Neural cell (in vitro differentiated cells): ENCODE measurements around the gene DUSP12. TPM values are rescaled to one million over a fixed set of nuclear protein-coding genes. Genes with fewer than 3 reads are reported as not detected.

Source experiments
- H2AFZ ChIP-seq: fragments of 200-600, 300-800 bp; sonication (generic), shearing (Covaris generic); 2 replicates; pipeline ENCODE4 v1.6.0; 2014; ENCODE audit warnings: low read depth, mild to moderate bottlenecking, antibody characterized with exemption, low read length, moderate library complexity
- H3F3A ChIP-seq: fragments of 200-600 bp; shearing (Covaris generic); 2 replicates; pipeline ENCODE4 v1.6.1; 2016; ENCODE audit warnings: mild to moderate bottlenecking, moderate library complexity, mixed read lengths, antibody characterized with exemption, low read length; ENCODE audit not compliant: insufficient read depth, poor library complexity, severe bottlenecking
- H3K27ac ChIP-seq: fragments of 200-600, 300-800 bp; sonication (generic), shearing (Covaris generic); 2 replicates; pipeline ENCODE4 v1.5.1; 2014; ENCODE audit warnings: mild to moderate bottlenecking, low read length, moderate library complexity
- H3K27me3 ChIP-seq: fragments of 300-800, 200-600 bp; sonication (generic), shearing (Covaris generic); 2 replicates; pipeline ENCODE4 v1.6.0; 2014; ENCODE audit warnings: mild to moderate bottlenecking, low read depth, low read length, moderate library complexity; ENCODE audit not compliant: insufficient read depth
- H3K36me3 ChIP-seq: fragments of 300-800, 200-600 bp; sonication (generic), shearing (Covaris generic); 2 replicates; pipeline ENCODE4 v1.5.1; 2014; ENCODE audit warnings: mild to moderate bottlenecking, antibody characterized with exemption, low read length, moderate library complexity; ENCODE audit not compliant: insufficient read depth
- H3K4me2 ChIP-seq: fragments of 300-800, 200-600 bp; sonication (generic), shearing (Covaris generic); 2 replicates; pipeline ENCODE4 v1.6.0; 2014; ENCODE audit warnings: mild to moderate bottlenecking, low read length
- H3K4me3 ChIP-seq: fragments of 300-800, 200-600 bp; sonication (generic), shearing (Covaris generic); 2 replicates; pipeline ENCODE4 v1.5.1; 2014; ENCODE audit warnings: mild to moderate bottlenecking, low read length, moderate library complexity
- H3K79me2 ChIP-seq: fragments of 200-600 bp; shearing (Covaris generic); replicated peaks from 2 replicates; pipeline ENCODE4 v1.6.0; 2014; ENCODE audit warnings: mild to moderate bottlenecking, low read length, moderate library complexity; ENCODE audit not compliant: insufficient read depth
- H3K9ac ChIP-seq: fragments of 300-800, 200-600 bp; sonication (generic), shearing (Covaris generic); 2 replicates; pipeline ENCODE4 v1.6.1; 2016; ENCODE audit warnings: mild to moderate bottlenecking, low read length, mixed read lengths
- H3K9me2 ChIP-seq: fragments of 200-600 bp; shearing (Covaris generic); 2 replicates; pipeline ENCODE4 v1.6.1; 2016; ENCODE audit warnings: mild to moderate bottlenecking, low read length, mixed read lengths; ENCODE audit not compliant: insufficient read depth
- H3K9me3 ChIP-seq: fragments of 200-600, 300-800 bp; sonication (generic), shearing (Covaris generic); 2 replicates; pipeline ENCODE4 v1.6.1; 2016; ENCODE audit warnings: mild to moderate bottlenecking, mixed run types, low read length, moderate library complexity, mixed read lengths
- H4K20me1 ChIP-seq: fragments of 200-600 bp; shearing (Covaris generic); 2 replicates; pipeline ENCODE4 v1.6.1; 2016; ENCODE audit warnings: mild to moderate bottlenecking, mixed run types; ENCODE audit not compliant: insufficient read depth
- CTCF ChIP-seq: fragments of 450-650 bp; IDR thresholded peaks from 2 replicates; pipeline ENCODE4 v1.5.1; 2014; ENCODE audit warnings: antibody characterized with exemption, mild to moderate bottlenecking, moderate library complexity; ENCODE audit not compliant: poor library complexity, severe bottlenecking
- EP300 ChIP-seq: fragments of 450-650 bp; conservative IDR thresholded peaks from 2 replicates; pipeline ENCODE4 v1.6.1; 2014; ENCODE audit warnings: antibody characterized with exemption, mild to moderate bottlenecking, moderate library complexity; ENCODE audit not compliant: poor library complexity, severe bottlenecking
- EZH2 ChIP-seq: fragments of 200-600, 300-800 bp; shearing (Covaris generic), sonication (generic); IDR thresholded peaks from 2 replicates; pipeline ENCODE4 v1.6.1; 2014; ENCODE audit warnings: antibody characterized with exemption, low read length, borderline replicate concordance, mild to moderate bottlenecking; ENCODE audit not compliant: insufficient read depth, poor library complexity, severe bottlenecking
- MXI1 ChIP-seq: fragments of 450-650 bp; conservative IDR thresholded peaks from 2 replicates; pipeline ENCODE4 v1.6.1; 2014; ENCODE audit warnings: antibody characterized with exemption, mild to moderate bottlenecking; ENCODE audit not compliant: poor library complexity, severe bottlenecking
- POLR2AphosphoS5 ChIP-seq: IDR thresholded peaks from 2 replicates; pipeline ENCODE4 v1.6.1; 2012
- RAD21 ChIP-seq: fragments of 450-650 bp; conservative IDR thresholded peaks from 2 replicates; pipeline ENCODE4 v1.6.1; 2014; ENCODE audit warnings: antibody characterized with exemption, mild to moderate bottlenecking, moderate library complexity
- REST ChIP-seq: IDR thresholded peaks from 2 replicates; pipeline ENCODE4 v1.6.1; 2012; ENCODE audit warnings: borderline replicate concordance
- SMC3 ChIP-seq: fragments of 450-650 bp; conservative IDR thresholded peaks from 2 replicates; pipeline ENCODE4 v1.6.1; 2014; ENCODE audit warnings: antibody characterized with exemption, mild to moderate bottlenecking, moderate library complexity; ENCODE audit not compliant: poor library complexity
- TAF1 ChIP-seq: IDR thresholded peaks from 2 replicates; pipeline ENCODE4 v1.6.1; 2012; ENCODE audit warnings: low read depth
- polyA plus RNA-seq: library from polyadenylated mRNA; depleted of rRNA; stranded (reverse); fragments of >200 nt; gene quantifications from 2 replicates; pipeline ENCODE4 v1.2.3, GENCODE V29; 2014

DUSP12 gene
- polyA plus RNA-seq, 1 donor from 2014 or later = 209 TPM

DNA sequence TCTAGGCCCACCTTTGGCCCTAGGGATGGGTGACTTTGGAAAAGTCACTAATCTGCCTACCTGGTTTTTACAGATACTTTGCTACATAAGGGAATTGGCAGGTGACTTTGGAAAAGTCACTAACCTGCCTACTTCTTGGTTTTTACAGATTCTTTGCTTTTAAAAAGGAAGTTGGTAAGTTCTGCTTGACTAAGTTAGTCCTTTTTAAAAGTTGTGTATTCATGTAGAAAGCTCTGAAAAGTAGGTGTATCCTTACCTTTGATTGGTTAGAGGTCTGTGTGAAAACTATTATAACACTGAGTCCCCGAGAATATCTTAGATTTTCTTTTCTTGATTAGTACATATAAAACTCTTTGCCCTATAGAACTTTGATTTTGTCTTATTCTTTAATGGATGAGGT is 28.9 kb downstream of the DUSP12 start:
- Histone ChIP-seq H4K20me1 (no peaks in the 10 kb centered on the region), H3K79me2 (peaks cover 3% of the 10 kb centered on the region), H3K36me3 (no peaks in the 10 kb centered on the region), H3K4me3 (no peak overlapping the region), H3F3A (no peaks in the 10 kb centered on the region), H3K27me3 (no peaks in the 10 kb centered on the region), H3K9me3 (no peaks in the 10 kb centered on the region), H3K27ac (no peak overlapping the region), H2AFZ (no peak overlapping the region), H3K9me2 (no peaks in the 10 kb centered on the region), H3K4me2 (no peak overlapping the region), H3K9ac (no peak overlapping the region)
- no peak for TF ChIP-seq SMC3
- no peak for TF ChIP-seq POLR2AphosphoS5
- TF ChIP-seq RAD21 = no peak
- no peak for TF ChIP-seq MXI1
- TF ChIP-seq EP300 = no peak
- TF ChIP-seq TAF1 = no peak
- TF ChIP-seq EZH2 = no peak
- TF ChIP-seq CTCF = no peak
- TF ChIP-seq REST = no peak

GRCh38 chr1:161779393-161779792 is 29.8 kb downstream of the DUSP12 start:
- H3K9me2 ChIP-seq = no peaks in the 10 kb centered on the region
- no peak overlapping the region for H3K9ac ChIP-seq
- TF ChIP-seq MXI1 = no peak
- TF ChIP-seq SMC3 = no peak
- no peak for TF ChIP-seq RAD21
- no peak for TF ChIP-seq REST
- no peak for TF ChIP-seq EP300
- TF ChIP-seq EZH2 = no peak
- TF ChIP-seq TAF1 = no peak
- no peaks in the 10 kb centered on the region for H3F3A ChIP-seq
- H4K20me1 ChIP-seq = no peaks in the 10 kb centered on the region
- H3K9me3 ChIP-seq = no peaks in the 10 kb centered on the region
- H3K4me3 ChIP-seq = no peak overlapping the region
- no peak overlapping the region for H3K4me2 ChIP-seq
- H3K27me3 ChIP-seq = no peaks in the 10 kb centered on the region
- H3K36me3 ChIP-seq = no peaks in the 10 kb centered on the region
- H2AFZ ChIP-seq = no peak overlapping the region
- no peak overlapping the region for H3K27ac ChIP-seq
- H3K79me2 ChIP-seq = peaks cover 3% of the 10 kb centered on the region
